ENCODE results near the gene TIMM10B.

DNA sequence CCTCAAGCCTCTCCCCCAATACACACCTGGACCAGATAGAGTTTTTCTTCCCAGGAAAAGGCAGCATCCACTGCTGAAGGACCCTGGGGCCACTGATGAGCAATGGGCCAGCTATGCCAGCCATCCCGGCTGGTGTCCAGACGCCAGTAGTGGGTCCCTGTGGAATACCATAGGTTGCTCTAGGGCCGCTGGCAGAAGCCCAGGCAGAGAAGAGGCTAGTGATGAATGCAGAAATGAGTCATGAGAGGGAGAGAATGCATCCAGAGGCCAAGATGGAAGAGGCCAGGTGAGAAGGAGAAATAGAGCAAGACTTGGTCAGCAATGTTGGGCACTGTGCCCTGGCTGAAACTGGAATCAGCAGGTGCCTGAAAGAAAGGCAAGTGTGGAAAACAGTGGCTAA is 49.4 kb upstream of the TIMM10B start:
- TF ChIP-seq, protein P1, sequence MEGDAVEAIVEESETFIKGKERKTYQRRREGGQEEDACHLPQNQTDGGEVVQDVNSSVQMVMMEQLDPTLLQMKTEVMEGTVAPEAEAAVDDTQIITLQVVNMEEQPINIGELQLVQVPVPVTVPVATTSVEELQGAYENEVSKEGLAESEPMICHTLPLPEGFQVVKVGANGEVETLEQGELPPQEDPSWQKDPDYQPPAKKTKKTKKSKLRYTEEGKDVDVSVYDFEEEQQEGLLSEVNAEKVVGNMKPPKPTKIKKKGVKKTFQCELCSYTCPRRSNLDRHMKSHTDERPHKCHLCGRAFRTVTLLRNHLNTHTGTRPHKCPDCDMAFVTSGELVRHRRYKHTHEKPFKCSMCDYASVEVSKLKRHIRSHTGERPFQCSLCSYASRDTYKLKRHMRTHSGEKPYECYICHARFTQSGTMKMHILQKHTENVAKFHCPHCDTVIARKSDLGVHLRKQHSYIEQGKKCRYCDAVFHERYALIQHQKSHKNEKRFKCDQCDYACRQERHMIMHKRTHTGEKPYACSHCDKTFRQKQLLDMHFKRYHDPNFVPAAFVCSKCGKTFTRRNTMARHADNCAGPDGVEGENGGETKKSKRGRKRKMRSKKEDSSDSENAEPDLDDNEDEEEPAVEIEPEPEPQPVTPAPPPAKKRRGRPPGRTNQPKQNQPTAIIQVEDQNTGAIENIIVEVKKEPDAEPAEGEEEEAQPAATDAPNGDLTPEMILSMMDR (IDR thresholded peaks at IDR 0.05; ENCODE audit: low read length) = no peak
- TF ChIP-seq EZH2 (optimal IDR thresholded peaks at IDR 0.05; ENCODE audit: low read depth, low read length) (no peak), EZH2phosphoT487 (IDR thresholded peaks at IDR 0.05; ENCODE audit: low read length) (no peak)

All from MM.1S (cell line).